GM12878 (cell line): ENCODE results near the gene PLEKHA7.

Experiments used
- EZH2 ChIP-seq: IDR thresholded peaks from 2 replicates; pipeline ENCODE4 v1.6.1; 2012; ENCODE audit warnings: low read depth, mild to moderate bottlenecking, control low read depth, inconsistent platforms, low read length, borderline replicate concordance; ENCODE audit not compliant: control insufficient read depth
- POLR2A ChIP-seq: IDR thresholded peaks from 2 replicates; pipeline ENCODE4 v1.6.1; 2011; ENCODE audit warnings: low read depth, mild to moderate bottlenecking, low read length
- SP1 ChIP-seq: IDR thresholded peaks from one replicate; pipeline ENCODE4 v1.6.1; 2011; ENCODE audit warnings: low read depth, low read length
- TF ChIP-seq, protein P1 (sequence below), 3 experiments: IDR thresholded peaks in 2 of 3; conservative IDR thresholded peaks in 1 of 3; 2 replicates each; pipeline ENCODE4 v1.5.1; 2011; ENCODE audit warnings: low read depth in 3 of 3, low read length in 3 of 3, mild to moderate bottlenecking in 3 of 3, control low read depth in 2 of 3, moderate library complexity in 2 of 3, inconsistent platforms in 1 of 3, mixed read lengths in 1 of 3; ENCODE audit not compliant: control insufficient read depth in 2 of 3, insufficient read depth in 1 of 3; ENCODE audit errors: extremely low read depth in 1 of 3

- TF ChIP-seq, protein P1, sequence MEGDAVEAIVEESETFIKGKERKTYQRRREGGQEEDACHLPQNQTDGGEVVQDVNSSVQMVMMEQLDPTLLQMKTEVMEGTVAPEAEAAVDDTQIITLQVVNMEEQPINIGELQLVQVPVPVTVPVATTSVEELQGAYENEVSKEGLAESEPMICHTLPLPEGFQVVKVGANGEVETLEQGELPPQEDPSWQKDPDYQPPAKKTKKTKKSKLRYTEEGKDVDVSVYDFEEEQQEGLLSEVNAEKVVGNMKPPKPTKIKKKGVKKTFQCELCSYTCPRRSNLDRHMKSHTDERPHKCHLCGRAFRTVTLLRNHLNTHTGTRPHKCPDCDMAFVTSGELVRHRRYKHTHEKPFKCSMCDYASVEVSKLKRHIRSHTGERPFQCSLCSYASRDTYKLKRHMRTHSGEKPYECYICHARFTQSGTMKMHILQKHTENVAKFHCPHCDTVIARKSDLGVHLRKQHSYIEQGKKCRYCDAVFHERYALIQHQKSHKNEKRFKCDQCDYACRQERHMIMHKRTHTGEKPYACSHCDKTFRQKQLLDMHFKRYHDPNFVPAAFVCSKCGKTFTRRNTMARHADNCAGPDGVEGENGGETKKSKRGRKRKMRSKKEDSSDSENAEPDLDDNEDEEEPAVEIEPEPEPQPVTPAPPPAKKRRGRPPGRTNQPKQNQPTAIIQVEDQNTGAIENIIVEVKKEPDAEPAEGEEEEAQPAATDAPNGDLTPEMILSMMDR (IDR thresholded peaks at IDR 0.05 in 2 of 3, conservative IDR thresholded peaks at IDR 0.05 in 1 of 3; ENCODE audit: control insufficient read depth in 2 of 3, extremely low read depth in 1 of 3, insufficient read depth in 1 of 3, low read depth in 3 of 3, low read length in 3 of 3) = no peak
- TF ChIP-seq SP1 (no peak), POLR2A (no peak), EZH2 (no peak)
These were observed 93.7 kb downstream of the PLEKHA7 start for GRCh38 chr11:16920559-16920958.
